Measurements from ENCODE around the gene TRAPPC12.

GRCh38 chr2:3427272-3427671 is 47.8 kb downstream of the TRAPPC12 start:
- TF ChIP-seq CTCF (IDR thresholded peaks at IDR 0.05): no peak
- TF ChIP-seq POLR2A (IDR thresholded peaks at IDR 0.05): no peak

All from transverse colon (tissue), 3 donors.